B cell (primary cell): ENCODE measurements around the gene BOLA2. TPM values are rescaled to one million over a fixed set of nuclear protein-coding genes. Genes with fewer than 3 reads are reported as not detected.
"Not testable (repeated sequence)": the region's sequence is repeated elsewhere in the genome, so short reads cannot be mapped to it uniquely, and the experiment has no call there.

Experiments
- ATAC-seq: fragments of 200-7000 bp; cut with Tn5 transposase; one replicate; pipeline ENCODE4 v1.10.0; 2021; ENCODE audit warnings: low read depth, mild to moderate bottlenecking, moderate number of reproducible peaks, moderate library complexity
- CTCF ChIA-PET: fragments of 350-600 bp; sonication (Branson Sonifier 250); formaldehyde crosslinking; loops from one replicate; lab custom pipeline; 2021; ENCODE audit warnings: antibody characterized with exemption, inconsistent platforms; lab: Charles Lee
- POLR2A ChIA-PET: fragments of 350-600 bp; sonication (Branson Sonifier 250); formaldehyde crosslinking; loops from one replicate; lab custom pipeline; 2021; ENCODE audit warnings: antibody characterized with exemption; lab: Charles Lee
- DNase-seq: peaks from one replicate; pipeline ENCODE4 v3.0.0; 2013
- H2AFZ ChIP-seq: 2 replicates; pipeline ENCODE4 v1.6.1; 2012; ENCODE audit warnings: mild to moderate bottlenecking, low read depth, low read length; ENCODE audit not compliant: insufficient read depth, poor library complexity, severe bottlenecking
- H3K27ac ChIP-seq, 2 donors: 1 replicate in 1 of 2; 2 replicates in 1 of 2; pipeline ENCODE4 v1.5.1; 2012 to 2013; ENCODE audit warnings: low read length in 2 of 2, mild to moderate bottlenecking in 2 of 2, moderate library complexity in 1 of 2
- H3K27me3 ChIP-seq, 4 experiments: fragments of 200-600 bp in 1 of 4; sonication (generic) in 1 of 4; replicated peaks in 1 of 4; 1 replicate in 2 of 4; 2 replicates in 2 of 4; pipeline versions ENCODE4 v1.6.1 to v1.7.0; 2013 to 2016; ENCODE audit warnings: low read length in 3 of 4, mild to moderate bottlenecking in 2 of 4, mixed read lengths in 1 of 4, moderate library complexity in 1 of 4; ENCODE audit not compliant: insufficient read depth in 4 of 4, control insufficient read depth in 3 of 4; ENCODE audit errors: control extremely low read depth in 1 of 4
- H3K36me3 ChIP-seq, 2 experiments: replicated peaks in 1 of 2; 1 replicate in 1 of 2; 2 replicates in 1 of 2; pipeline versions ENCODE4 v1.6.1 to v1.7.1; 2013; ENCODE audit warnings: low read length in 1 of 2; ENCODE audit not compliant: insufficient read depth in 2 of 2, control insufficient read depth in 1 of 2; ENCODE audit errors: control extremely low read depth in 1 of 2, extremely low read depth in 1 of 2
- H3K4me1 ChIP-seq, 2 donors: fragments of 200-600 bp in 1 of 2; sonication (generic) in 1 of 2; 1 replicate in 1 of 2; 2 replicates in 1 of 2; pipeline versions ENCODE4 v1.5.1 to v1.6.1; 2013 to 2017; ENCODE audit warnings: low read length in 2 of 2; ENCODE audit not compliant: control insufficient read depth in 2 of 2, insufficient read depth in 2 of 2
- H3K4me2 ChIP-seq: replicated peaks from 2 replicates; pipeline ENCODE3; 2012; ENCODE audit warnings: mild to moderate bottlenecking, low read depth, low read length; ENCODE audit not compliant: poor library complexity, severe bottlenecking
- H3K4me3 ChIP-seq, 5 experiments: fragments of 200-600 bp in 1 of 5; sonication (generic) in 1 of 5; 1 replicate in 3 of 5; 2 replicates in 2 of 5; pipeline versions ENCODE4 v1.5.1 to v1.7.0; 2011 to 2016; ENCODE audit warnings: low read length in 4 of 5, mild to moderate bottlenecking in 4 of 5, low read depth in 2 of 5, control low read depth in 1 of 5, moderate library complexity in 1 of 5; ENCODE audit not compliant: insufficient read depth in 1 of 5; ENCODE audit errors: control extremely low read depth in 1 of 5, extremely low read depth in 1 of 5
- H3K79me2 ChIP-seq: fragments of 200-600 bp; sonication (generic); one replicate; pipeline ENCODE4 v1.6.0; 2016; ENCODE audit warnings: low read length; ENCODE audit not compliant: control insufficient read depth, insufficient read depth
- H3K9ac ChIP-seq: fragments of 200-600 bp; sonication (generic); 2 replicates; pipeline ENCODE4 v1.6.1; 2017; ENCODE audit warnings: mild to moderate bottlenecking, low read length, moderate library complexity
- H3K9me3 ChIP-seq, 3 donors: one replicate each; pipeline versions ENCODE4 v1.6.1 to v1.7.1; 2013; ENCODE audit warnings: low read length in 2 of 3; ENCODE audit not compliant: control insufficient read depth in 2 of 3, insufficient read depth in 1 of 3; ENCODE audit errors: control extremely low read depth in 1 of 3
- H4K20me1 ChIP-seq: 2 replicates; pipeline ENCODE4 v1.6.0; 2012; ENCODE audit warnings: mild to moderate bottlenecking, low read length; ENCODE audit not compliant: insufficient read depth, control insufficient read depth, poor library complexity, severe bottlenecking
- H3K27ac Mint-ChIP-seq: one replicate; pipeline ENCODE4 v1.8.0; 2021; ENCODE audit warnings: mixed read lengths
- H3K27me3 Mint-ChIP-seq: one replicate; pipeline ENCODE4 v1.8.0; 2021; ENCODE audit warnings: mixed read lengths
- H3K4me1 Mint-ChIP-seq: one replicate; pipeline ENCODE4 v1.8.0; 2021; ENCODE audit warnings: mixed read lengths
- H3K4me3 Mint-ChIP-seq: one replicate; pipeline ENCODE4 v1.8.0; 2021; ENCODE audit warnings: mixed read lengths
- H3K9me3 Mint-ChIP-seq: one replicate; pipeline ENCODE4 v1.8.0; 2022; ENCODE audit warnings: mixed read lengths; ENCODE audit not compliant: insufficient read depth
- WGBS: methylation state at CpG from one replicate; pipeline ENCODE4 v1.1.5; 2013; ENCODE audit warnings: missing lambda C conversion rate; ENCODE audit not compliant: insufficient coverage; 5-methylcytosine and 5-hydroxymethylcytosine counted together
- intact Hi-C: fragments of 100-400 bp; cut with micrococcal nuclease; formaldehyde crosslinking; loops from one replicate; pipeline ENCODE4 v1.10.0; 2022
- polyA plus RNA-seq: library from polyadenylated mRNA; depleted of rRNA; stranded (reverse); fragments of >200 nt; gene quantifications from 2 replicates; pipeline ENCODE4 v1.2.3, GENCODE V29; 2012
- total RNA-seq, 2 donors: library from RNA; stranded (reverse); fragments of 120-200 nt in 1 of 2; gene quantifications; 1 replicate in 1 of 2; 2 replicates in 1 of 2; pipeline versions ENCODE4 v1.2.3 to v1.2.4, GENCODE V29; 2013 to 2022

BOLA2 gene
- total and polyA plus RNA-seq, 2 donors (not counting 1 experiment from before 2014, with no cell fraction given): 17.4 to 46.5 TPM

DNA sequence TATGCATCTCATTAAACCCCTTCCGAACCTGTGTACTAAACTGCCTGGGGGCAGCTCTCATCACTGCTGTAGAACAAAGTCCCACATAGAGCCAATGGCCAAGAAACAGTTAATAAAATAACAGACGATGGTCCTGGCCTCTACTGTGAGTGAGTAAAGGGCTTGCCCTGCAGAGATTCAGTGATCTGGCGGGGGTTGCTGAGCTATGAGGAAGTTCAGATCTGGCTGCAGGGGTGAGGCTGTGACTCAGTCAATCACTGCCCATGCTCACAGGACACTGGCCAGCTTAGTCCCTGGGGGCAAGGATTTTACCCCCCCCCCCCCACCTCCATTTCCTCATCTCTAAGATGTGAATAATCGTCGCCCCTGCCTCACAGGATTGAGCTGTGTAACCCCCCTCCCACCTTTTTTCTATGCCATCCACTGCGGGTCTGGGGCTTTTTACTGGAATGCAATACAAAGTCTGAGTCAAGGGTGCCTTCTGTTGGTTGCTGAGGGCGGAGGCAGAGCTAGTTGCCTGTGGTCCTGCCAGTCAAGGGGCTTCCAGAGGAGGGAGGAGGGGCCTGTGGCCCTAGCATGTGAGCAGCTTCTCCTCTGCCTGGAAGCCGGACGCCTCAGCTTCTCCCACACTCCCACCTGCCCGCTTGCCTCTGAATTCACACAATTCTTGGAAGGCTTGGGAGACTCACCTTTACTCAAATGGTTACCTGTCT, 13.7 kb upstream of the BOLA2 start:
- H3K27ac Mint-ChIP-seq, H4K20me1 ChIP-seq, H3K9ac ChIP-seq, H2AFZ ChIP-seq, CTCF ChIA-PET, H3K27me3 Mint-ChIP-seq, H3K79me2 ChIP-seq, POLR2A ChIA-PET, H3K27me3 ChIP-seq, H3K4me2 ChIP-seq, H3K4me3 ChIP-seq, H3K4me1 ChIP-seq, H3K36me3 ChIP-seq, H3K9me3 Mint-ChIP-seq, H3K4me1 Mint-ChIP-seq, H3K4me3 Mint-ChIP-seq, intact Hi-C loops, H3K9me3 ChIP-seq, DNase-seq, H3K27ac ChIP-seq: not testable (repeated sequence)
- no CpG with 5 or more reads among the region's 10 CpGs for WGBS
- ATAC-seq: peak; percentile 59

DNA sequence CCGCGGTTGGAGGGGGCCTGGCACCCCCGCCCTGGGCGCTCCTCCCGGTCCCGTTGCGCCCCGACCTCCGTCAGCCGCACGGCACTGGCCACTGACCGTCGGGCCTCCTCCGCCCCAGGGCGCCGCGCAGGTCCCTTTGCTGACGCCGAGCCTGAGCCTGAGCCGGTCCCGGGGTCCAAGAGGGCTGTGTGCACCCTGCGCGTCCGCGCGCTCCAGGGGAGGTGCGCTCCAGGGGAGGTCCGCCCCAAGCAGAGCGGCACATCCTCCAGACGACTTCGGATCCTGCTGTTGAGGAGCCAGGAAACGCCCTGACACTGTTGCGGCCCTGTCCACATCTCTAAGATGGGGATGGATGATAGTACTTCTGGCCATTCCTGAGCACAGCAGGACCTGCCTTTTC, 12.8 kb upstream of the BOLA2 start:
- intact Hi-C loops, H3K4me1 Mint-ChIP-seq, H3K79me2 ChIP-seq, H3K27me3 ChIP-seq, H4K20me1 ChIP-seq, POLR2A ChIA-PET, H3K27ac ChIP-seq, H3K9me3 Mint-ChIP-seq, H3K4me3 Mint-ChIP-seq, CTCF ChIA-PET, DNase-seq, H3K27me3 Mint-ChIP-seq, H3K9ac ChIP-seq, H2AFZ ChIP-seq, H3K27ac Mint-ChIP-seq, H3K4me1 ChIP-seq, H3K4me2 ChIP-seq, H3K4me3 ChIP-seq, H3K36me3 ChIP-seq, H3K9me3 ChIP-seq, ATAC-seq: not testable (repeated sequence)
- WGBS: no CpG with 5 or more reads among the region's 33 CpGs

DNA sequence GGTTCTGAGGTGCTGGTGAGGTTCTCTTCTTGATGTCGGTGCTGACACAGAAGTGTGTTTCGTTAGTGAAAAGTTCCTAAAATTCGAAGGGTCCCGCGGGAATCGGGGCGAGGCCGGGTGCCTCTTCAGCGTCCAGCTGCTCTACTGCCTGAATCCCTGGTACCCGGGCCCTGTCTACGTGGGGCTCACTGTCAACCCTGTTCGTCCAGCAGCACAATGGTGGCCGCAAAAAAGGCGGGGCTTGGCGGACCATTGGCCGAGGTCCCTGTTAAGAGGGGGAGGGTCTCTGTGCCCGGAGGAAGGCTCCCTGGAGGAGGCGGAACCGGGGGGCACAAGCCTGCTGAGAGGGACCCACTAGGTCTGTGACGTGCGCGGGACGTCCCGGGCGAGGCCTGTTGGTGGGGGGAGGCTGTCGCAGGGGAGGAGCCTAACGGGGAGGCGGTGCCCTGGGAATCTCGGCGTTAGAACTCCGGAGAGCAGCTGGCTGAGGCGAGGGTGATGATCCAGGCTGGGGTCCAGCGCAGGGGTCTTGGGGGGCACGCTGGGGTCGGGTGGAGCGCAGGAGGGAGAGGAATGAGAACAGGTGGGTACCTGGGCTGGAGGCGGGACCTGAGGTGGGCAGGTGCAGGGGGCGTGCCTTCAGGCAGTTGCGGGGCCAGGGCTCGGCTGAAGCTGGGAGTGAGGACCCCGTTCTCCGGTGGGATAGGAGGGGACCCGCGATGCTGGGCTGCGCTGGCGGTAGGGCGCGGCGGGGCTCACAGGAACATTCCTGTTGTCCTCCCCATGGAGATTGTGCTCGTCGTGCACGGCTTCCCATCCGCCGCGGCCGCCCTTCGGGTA, 12.1 kb upstream of the BOLA2 start:
- POLR2A ChIA-PET, H3K4me1 Mint-ChIP-seq, H3K4me3 ChIP-seq, H4K20me1 ChIP-seq, CTCF ChIA-PET, H3K27me3 ChIP-seq, H3K27me3 Mint-ChIP-seq, H3K27ac ChIP-seq, H2AFZ ChIP-seq, H3K4me1 ChIP-seq, intact Hi-C loops, H3K36me3 ChIP-seq, H3K9me3 Mint-ChIP-seq, H3K4me3 Mint-ChIP-seq, DNase-seq, H3K27ac Mint-ChIP-seq, H3K4me2 ChIP-seq, H3K9ac ChIP-seq, H3K79me2 ChIP-seq, H3K9me3 ChIP-seq: not testable (repeated sequence)
- peak; percentile 75 for ATAC-seq
- no CpG with 5 or more reads among the region's 57 CpGs for WGBS

DNA sequence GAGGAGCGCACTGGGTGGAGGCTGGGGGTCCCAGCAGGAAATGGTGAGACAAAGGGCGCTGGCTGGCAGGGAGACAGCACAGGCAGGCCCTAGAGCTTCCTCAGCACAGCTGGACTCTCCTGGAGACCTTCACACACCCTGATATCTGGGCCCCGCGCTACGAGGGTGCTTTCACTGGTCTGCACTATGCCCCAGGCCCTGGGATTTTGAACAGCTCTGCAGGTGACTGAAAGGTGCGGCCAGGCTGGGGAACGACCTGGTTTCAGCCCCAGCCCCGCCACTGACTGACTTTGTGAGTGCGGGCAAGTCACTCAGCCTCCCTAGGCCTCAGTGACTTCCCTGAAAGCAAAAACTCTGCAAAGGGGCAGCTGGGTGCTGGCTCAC, 6.5 kb upstream of the BOLA2 start:
- H3K27ac Mint-ChIP-seq, intact Hi-C loops, H3K27me3 Mint-ChIP-seq, H3K4me3 ChIP-seq, CTCF ChIA-PET, DNase-seq, H3K4me1 Mint-ChIP-seq, H3K27me3 ChIP-seq, H3K4me1 ChIP-seq, H3K79me2 ChIP-seq, H3K4me3 Mint-ChIP-seq, H2AFZ ChIP-seq, H4K20me1 ChIP-seq, POLR2A ChIA-PET, H3K9ac ChIP-seq, H3K36me3 ChIP-seq, H3K4me2 ChIP-seq, ATAC-seq, H3K27ac ChIP-seq, H3K9me3 Mint-ChIP-seq, H3K9me3 ChIP-seq: not testable (repeated sequence)
- WGBS: no CpG with 5 or more reads among the region's 9 CpGs
